NCI-H146 treated with DMSO at 0.1 percent for 48 hours (cell line): ENCODE data around the gene FBXO42.
A peak's percentile ranks its signal among the peaks of the same experiment; 100 is the strongest.

ENCODE experiments used
- DNase-seq: peaks from one replicate; lab custom pipeline; 2025; ENCODE audit not compliant: unreplicated experiment; lab: John Stamatoyannopoulos, UW

FBXO42 gene

DNA sequence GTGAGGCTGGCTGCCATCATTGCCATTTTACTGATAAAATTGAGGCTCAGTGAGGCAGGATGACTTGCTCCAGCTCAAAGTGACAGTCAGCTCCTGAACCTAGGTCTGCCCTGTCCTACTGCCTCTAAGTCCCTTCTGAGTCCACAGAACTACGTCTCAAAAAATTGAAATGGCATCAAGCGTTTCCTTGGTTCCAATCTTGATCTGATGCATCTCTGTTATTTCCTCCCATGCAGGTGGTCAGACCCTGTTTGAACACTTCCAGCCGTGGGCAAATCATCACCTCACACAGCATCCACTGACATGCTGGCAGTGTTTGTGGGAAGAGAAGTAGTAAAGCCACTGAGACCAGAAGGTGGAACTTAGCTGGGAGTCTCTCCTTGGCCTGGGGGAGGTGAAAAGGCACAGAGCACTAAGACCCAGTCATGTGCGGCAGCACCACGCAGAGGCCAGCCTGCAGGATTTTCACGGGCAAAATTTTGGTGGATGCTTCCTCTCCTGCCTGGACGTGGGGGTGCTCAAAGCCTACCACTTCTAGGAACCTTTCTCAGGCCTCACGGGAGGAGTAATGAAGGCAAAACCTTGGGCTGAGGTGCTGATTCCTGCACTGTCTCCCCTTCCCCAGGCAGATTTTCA lies 107.5 kb downstream of the FBXO42 start:
- DNase-seq = no peak

DNA sequence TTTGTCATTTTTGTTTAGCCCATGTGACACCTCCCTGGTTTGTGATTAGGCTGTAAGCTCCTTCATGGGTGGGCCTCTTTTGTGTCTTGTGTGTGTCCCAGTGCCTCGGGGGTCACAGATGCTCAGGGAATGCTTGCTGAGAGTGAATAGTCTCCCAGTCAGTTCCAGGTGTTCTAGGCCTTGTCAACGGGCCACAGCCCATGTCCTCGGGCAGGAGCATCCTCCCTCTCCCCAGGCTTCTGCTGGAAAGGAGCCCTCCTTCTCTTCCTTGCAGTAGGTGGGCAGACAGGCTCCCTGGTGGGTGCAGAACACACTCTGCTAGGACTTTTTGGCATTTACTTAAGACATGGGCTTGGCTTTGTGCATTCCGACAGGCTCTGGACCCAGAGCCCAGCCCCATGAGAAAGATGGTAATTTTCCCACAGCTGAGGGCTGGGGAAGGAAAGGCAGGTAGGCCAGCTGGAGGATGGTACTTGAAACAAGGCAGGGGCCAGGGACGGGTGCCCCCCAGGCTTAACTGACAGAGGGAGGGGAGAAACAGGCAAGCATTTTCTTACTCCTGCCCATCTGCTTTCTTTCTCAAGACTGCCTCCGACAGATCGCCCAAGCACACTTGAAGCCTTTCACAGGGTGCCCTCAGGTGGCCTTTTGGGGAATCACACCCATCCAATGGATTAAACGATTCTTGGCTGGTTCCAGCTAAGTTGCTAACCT lies 108.2 kb downstream of the FBXO42 start:
- peak; percentile 14 for DNase-seq

DNA sequence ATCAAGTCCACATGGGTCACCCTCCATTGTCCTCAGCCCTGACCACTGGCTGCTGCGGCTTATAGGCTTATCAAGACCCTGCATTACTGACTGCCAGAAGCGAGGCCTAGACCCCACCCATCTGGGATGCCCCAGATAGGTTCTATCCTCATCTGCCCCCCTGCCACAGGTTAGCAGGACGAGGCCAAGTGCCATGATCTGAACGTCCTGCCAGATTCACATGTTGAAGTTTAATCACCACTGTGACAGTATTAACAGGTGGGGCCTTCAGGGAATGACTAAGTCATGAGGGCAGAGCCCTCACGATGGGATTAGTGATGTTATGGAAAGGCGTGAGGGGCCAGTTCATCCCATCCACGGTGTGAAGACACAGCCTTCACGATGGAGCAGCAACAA lies 109.1 kb downstream of the FBXO42 start:
- no peak for DNase-seq

DNA sequence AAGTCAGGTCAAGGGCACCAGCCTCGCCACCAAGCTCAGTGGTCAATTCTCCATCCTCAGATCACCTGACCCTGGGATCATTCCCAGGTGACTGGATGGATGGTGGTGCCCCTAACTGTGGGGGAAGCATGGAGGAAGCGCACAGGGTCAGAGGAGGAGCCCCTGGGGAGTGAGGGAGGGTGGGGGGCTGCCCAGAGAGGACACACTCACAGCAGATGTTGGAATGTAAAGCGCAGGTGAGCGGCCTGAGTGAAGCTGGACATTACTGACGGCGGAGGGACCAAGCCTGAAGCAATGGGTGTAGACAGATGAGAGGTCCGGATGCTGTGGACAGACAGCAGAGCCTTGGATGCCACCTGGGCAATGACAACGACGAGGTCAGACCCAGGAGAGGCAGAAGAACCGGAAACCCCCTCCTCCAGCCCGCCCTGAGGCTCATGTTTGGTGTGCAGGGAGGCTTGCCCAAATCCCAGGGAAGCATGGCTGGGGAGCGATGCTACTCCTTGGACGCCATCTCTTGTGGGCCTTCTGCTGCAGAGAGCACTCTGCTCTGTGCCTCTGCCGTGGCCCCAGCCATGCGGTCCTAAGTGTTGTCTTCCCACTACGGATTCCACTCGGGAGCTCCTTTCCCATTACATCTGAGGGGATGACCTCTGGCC lies 109.6 kb downstream of the FBXO42 start:
- no peak for DNase-seq

DNA sequence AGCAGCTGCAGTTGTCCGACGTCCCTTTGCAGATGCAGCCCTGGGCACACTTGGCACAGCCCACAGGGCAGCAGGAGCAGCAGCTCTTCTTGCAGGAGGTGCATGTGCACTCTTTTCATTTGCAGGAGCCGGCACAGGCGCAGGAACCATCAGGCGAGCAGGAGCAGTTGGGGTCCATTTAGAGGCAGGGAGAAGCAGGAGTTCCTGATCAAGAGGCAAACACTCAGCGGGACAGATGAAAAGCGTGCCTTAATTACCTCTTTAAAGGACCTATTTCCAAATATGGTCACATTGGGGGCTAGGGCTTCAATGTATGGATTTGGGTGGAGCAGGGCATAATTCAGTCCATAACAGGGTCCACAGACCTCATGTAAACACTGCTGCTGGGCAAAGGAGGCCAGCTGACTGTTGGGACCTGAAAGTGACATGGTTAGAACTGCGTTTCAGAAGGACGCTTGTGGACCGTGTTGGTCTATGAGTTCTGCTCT lies 111.0 kb downstream of the FBXO42 start:
- no peak for DNase-seq

DNA sequence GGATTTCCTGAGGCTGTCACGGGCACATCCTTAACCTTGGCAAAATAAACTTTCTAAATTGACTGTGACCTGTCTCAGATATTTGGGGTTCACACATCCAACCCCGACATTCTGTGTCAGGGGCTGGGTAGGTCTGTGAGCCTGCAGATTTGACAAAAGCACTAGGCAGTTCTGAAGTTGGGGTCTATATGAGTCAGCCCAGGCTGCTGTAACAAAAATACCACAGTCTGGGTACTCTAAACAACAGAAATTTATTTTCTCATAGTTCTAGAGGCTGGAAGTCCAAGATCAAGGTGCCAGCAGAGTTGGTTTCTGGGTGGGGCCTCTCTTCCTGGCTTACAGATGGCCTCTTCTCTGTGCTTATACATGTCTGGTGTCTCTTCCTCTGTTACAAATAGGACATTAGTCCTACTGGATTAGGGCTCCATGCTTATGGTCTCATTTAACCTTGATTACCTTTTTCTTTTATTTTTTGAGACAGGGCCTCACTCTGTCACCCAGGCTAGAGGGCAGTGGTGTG lies 112.2 kb downstream of the FBXO42 start:
- DNase-seq = no peak

DNA sequence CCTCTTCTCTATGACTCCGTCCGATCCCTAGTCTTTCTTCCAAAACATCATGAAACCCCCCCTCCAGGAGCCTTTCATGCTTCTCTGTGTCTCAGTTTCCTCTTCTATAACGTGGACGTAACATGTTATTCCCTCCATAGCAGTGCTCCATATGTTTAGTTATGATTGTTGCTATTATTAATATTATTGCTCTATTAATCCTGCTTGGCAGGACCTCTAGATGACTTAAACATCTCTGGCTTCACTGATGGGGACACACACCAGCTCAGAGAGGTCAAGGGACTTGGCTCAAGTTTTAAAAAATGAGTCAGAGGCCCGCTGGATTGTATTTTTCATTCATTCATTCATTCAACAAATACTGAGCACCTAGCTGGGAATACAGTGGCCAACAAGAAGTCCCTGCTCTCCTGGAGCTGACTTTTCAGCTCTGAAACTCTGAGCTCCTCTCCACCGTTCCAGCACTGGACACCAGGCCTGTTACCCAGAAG lies 114.9 kb downstream of the FBXO42 start:
- DNase-seq = no peak

DNA sequence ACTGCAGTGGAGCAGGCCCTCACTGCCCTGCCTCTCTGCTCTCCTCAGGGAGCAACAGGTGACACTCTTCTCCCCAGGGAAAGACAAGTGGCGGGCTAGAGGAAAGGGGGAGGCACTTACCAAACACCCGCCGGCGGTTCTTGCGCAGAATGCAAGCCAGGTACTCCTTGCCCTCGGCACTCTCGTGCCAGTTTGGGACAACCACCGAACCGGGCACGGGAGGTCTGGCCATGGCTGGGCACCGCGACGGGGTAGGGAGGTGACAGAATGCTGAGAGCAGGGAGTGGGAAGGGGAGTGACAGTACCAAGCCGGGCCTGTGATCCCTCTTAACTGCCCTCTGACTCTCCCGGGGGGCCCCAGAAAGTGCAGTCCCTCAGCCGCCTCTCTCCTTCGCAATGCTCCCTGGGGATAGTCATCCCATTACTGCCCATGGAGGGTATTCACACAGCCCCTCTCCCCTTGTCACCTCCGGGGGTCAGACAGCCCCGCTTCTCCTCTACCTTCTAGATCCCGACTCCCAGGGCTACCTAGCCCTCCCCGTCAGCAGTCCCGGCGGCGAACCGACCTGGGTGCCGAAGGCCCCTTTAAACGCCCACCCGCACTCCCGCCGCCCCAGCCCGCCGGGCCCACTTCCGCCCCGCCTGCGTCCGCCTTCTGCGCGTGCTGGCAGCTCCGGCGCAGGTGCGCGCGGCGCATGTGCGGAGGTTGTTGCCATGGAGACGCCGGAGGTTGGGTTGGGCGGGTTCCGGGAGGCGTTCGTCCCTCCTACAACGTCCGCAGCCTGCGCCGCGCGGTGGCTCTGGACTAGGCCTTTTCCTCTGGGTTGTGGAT lies 115.6 kb downstream of the FBXO42 start, which contains the start of gene CPLANE2:
Gene CPLANE2 (minus strand): TSS at position 673 of the 832 bp plus-strand sequence. CDS start 441 bp downstream, at position 232.
- peak; percentile 51 for DNase-seq

DNA sequence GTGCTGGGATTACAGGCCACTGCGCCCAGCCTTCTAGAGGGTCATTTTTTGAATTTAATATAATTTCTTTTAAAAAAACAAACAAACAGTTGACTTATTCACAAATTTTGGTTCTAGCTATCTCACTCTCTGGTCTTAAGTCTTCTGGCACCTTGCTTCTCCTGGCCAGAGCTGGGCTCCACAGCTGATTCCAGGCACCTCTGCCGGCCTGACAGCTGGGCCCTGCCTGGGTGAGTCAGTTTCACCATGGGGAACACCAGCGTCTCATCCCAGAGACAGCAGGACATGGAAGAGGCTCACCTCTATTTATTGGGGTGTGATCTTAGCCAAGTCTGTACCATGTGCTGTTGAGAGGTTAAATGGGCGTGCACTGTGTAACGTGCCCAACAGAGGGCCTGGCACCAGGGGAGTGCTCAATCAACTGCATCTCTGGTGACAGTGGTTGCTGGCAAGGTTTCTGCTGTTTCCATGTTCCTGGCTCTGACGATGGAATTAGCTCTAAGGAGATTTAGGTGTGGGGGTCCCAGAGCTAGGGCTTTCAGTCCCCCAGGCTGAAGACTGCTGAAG lies 116.3 kb downstream of the FBXO42 start:
- DNase-seq = peak; percentile 21

DNA sequence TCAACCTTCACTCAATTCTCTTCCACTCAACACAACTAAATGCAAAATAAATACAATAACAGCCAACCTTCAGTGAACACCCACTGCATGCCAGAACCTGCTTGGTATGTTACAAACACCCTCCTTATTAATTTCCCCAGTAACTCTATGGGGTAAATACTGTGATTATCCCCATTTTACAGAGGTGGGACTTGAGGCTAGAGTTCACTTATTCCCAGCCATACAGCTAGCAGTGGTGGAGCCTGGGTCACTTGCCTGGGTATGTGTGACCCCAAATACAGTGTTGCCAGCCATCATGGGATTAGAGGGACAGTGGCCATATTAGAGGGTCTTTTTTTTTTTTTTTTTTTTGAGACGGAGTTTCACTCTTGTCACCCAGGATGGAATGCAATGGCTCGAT lies 116.9 kb downstream of the FBXO42 start:
- DNase-seq = no peak

DNA sequence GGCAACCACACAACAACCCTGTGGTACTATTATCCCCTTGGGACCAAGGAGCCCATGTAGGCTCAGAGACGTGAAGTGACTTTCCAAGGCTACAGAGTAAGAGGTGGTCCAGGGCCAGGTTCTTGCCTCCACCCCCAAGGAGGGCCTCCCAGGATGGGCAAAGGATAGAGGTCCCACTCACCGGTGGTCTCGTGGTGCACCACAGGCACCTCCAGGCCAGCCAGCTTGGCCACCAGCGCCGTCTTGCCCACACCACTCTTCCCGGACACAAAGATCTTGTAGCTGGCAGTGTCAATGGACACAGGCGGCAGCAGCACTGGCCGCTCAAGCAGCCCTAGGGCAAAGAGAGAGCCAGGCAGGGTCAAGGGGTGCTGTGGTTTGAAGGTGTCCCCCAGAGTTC lies 118.8 kb downstream of the FBXO42 start:
- no peak for DNase-seq

DNA sequence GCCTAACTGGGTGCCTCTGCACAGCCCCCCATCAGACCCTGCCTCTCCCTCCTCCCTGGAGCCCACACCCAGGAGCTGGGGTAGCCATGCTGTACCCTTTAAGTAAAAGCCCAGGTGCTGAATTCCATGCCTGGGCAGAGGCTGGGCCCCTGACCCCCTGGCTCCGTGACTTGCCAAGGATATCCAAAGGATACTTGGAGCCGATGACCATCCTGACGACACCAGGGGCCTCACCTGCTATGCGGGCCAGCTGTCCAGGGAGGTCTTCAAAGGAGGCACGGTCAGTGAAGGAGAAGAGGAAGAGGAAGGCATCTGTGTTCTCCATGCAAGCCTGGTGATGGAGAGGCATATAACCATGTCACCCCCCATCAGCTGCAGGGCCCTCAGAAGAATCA lies 120.0 kb downstream of the FBXO42 start:
- DNase-seq = no peak

DNA sequence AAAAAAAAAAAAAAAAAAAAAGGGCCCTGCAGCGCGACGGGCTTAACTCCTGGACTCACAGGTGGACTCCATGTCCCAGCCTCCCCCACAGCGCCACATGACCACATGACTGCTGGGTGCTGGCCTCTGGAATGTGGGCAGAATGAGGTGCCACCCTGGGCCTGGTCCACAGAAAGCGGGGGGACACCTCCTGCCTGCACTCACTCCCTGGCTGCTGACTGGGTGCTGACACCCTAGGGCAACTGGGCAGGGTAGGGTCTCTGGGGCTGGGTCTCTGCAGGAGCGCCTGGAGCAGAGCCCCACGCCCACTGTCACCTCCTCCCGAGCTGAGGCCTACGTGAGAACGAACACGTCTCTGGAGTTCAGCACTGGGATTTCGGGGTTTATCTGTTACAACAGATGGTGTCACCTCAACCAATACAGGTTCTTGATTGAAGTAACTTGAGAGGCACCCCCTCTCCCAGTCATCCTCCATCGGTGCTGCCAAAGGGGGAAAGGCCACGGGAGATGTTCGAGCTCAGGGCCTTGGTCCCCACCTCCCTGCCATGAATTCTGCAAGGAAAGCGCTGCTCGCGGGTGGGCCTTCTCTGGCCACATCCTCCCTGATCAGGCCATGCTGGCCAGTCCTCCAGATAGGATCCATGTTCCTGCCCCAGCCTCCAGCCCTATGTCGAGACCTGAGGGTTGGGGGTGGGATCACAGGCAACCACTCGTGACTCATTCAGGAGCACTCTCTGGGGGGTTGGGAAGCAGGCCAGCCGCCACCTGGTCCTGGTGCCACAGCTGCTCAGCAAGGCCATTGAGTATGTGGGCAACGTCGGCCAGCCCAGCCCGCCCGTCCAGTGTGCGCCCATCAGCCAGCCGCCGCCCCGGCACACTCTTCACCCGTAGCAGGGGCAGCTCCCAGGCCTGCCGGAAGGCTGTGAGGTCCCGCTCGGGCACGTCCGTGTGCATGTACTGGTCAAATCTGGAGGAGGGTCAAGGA lies 120.7 kb downstream of the FBXO42 start:
- no peak for DNase-seq

DNA sequence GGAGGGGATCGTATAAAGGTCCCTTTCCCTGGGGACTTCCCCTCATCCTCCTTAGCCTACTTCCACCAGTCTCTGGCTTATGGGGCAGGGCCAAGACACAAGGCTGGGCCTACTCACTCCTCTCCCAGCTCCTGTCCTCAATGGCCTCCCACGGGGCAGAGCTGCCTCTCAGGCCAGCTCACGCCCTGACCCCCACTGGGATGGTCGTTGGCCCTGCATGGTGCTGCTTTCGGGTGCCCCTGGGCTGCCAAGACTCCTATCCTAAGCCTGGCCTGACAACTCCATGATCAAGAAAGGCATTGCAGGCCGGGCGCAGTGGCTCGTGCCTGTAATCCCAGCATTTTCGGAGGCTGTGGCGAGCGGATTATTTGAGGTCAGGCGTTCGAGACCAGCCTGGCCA lies 121.5 kb downstream of the FBXO42 start:
- no peak for DNase-seq

DNA sequence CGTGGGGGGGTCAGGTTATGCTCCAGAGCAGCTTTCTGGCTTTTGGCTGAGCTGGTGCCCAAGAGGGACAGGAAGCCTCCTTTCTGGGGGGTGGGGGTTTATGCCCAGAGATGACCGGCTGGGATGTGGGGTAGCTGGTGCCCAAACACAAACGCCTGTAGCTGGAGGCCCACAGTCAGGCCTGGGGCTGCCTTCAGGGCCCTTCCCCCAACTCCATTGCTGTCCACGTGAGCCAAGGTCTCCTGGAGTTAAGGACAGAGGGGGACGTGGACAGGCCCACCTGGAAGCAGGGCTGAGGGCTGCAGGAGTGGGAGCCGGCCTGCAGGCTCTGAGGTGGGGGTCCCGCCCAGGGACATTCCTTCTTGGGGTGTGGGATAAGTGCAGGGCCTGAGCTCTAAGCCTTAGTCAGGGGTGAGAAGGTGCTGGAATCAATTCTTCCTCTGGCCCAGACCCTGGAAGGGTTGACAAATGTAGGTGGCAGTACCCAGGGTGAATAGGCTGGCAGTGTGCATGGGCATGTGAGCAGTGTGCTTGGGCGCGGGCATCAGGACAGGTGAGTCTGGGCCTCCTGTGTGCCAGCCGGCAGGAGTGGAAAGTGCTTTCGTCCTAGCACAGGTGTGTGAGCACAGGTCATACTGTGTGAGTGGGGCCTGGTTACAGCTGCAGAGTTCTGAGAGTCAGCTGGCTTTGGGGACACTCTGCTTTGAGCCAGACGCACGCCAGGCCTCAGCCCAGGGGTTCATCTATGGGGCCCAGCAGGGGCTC lies 122.1 kb downstream of the FBXO42 start:
- DNase-seq = no peak

DNA sequence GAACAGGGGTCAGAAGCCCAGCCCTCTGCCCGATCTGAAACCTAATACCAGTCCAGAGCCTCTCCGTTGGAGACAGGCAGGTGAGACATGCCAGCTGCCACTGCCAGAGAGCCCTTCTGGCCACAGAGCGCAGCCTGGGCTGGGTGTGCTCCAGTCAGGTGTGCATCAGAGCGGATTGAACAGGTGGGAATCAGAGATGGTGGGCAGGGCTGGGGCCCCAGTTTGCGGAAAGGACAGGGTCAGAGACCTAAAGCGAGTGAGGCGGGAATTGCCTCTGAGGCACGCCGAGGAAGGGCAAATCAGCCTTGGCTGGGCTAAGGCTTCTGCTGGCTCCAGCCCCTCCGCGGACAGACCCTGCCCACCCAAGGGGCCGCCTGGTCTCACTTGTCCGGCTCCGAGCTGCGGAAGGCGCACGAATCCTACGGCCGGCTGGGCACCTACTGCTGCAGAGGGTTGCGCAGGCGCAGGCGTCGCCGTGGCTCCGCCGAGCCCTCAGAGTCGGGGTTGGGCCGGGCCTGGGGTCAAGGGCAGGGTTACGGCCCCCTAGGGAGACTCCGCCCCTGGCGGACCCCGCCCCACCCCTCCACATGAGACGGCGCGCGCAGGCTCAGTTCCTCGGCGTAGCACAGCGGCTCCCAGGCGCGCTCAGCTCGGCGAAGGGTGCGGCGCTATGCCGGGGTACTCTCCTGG lies 125.6 kb downstream of the FBXO42 start:
- DNase-seq = no peak

DNA sequence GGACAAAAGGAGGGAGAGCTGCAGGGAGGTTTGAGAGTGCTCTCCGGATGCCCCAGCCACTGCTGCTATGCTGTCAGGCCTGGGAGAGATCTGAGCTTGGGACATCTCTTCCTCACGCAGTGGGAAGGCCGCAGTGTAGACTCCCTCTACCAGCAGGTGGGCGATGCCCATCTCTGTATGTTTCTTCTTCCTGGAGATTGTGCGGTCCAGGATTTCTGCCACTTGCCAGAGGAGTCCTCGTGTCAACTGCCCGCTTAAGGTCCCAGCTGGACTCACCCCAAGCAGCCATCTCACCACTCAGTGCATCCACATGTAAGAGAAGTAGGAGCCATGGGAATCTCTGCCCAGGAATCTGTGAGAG lies 126.2 kb downstream of the FBXO42 start:
- DNase-seq = no peak

DNA sequence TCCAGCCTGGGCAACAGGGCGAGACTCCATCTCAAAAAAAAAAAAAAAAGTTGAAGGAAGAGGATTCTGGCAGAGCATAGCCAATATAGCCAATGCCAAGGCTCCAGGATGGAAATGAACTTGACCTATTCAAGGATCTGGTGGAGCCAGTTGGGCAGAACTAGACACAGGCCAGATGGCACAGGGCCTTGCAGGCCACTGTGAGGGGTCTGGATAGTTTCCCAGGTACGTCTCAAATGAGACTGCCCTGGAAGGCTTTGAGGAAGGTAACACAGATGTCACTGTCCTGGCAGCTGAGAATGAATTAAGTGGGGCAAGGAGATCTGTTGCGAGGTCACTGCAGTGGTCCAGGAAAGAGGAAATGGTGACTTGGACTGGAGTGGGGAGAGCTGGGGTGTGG lies 127.8 kb downstream of the FBXO42 start:
- DNase-seq = no peak
